GM18951 (cell line): ENCODE data around the gene THEMIS.

Experiments
- POLR2A ChIP-seq: IDR thresholded peaks from 4 replicates; pipeline ENCODE4 v1.6.1; 2011; ENCODE audit warnings: mild to moderate bottlenecking; ENCODE audit not compliant: insufficient read length, insufficient read depth; ENCODE audit errors: extremely low read depth
- in situ Hi-C: fragments of 300-500 bp; cut with MboI; formaldehyde crosslinking; loops from one replicate; pipeline ENCODE4 v1.12.0; 2022; ENCODE audit warnings: low sequenced_read_pairs, mixed read lengths, inconsistent platforms; ENCODE audit not compliant: unreplicated experiment

The THEMIS gene

DNA sequence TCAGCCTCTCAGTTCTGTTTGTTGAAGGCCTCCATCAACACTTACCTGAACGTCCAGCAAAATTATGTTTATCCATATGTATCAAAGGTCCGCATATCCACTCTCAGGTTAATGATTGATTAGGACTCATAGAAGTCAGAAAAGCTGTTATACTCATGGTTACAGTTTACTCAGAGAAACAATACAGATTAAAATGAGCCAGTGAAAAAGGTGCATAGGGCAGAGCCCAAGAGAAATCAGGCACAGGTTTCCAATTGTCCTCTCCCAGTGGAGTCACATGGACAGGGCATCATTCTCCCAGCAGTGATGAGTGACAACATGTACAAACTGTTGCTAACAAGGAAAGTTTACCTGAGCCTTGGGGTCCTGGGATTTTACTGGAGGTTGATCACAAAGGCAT lies 36.2 kb downstream of the THEMIS start:
- in situ Hi-C loops: loop anchor here (25.0 kb wide), 1 partner anchor 648 kb away; the partner anchor contains the start of gene PTPRK

DNA sequence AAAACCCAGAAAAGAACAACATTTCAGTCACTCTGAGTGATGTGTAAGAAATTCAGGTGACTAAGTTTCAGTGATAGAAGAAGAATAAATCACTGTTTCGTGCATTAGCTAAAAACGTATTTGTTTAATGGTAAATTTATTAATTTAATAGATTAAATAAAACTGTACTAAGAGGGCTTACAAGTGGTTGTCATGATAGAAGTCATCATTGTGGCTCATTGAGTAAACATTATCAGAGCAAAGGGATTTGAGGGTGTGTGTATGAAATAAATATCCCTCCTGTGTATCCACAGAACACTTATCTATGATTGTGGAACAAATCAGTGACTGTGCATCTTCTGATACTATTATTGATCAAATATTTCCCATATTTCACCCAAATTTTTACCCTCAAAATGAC lies 40.1 kb downstream of the THEMIS start:
- in situ Hi-C loops: loop anchor here (25.0 kb wide), 1 partner anchor 652 kb away; the partner anchor contains the start of gene PTPRK
- no peak for TF ChIP-seq POLR2A

More for the DNA sequence above, 36.2 kb downstream of the THEMIS start:
- no peak for TF ChIP-seq POLR2A

DNA sequence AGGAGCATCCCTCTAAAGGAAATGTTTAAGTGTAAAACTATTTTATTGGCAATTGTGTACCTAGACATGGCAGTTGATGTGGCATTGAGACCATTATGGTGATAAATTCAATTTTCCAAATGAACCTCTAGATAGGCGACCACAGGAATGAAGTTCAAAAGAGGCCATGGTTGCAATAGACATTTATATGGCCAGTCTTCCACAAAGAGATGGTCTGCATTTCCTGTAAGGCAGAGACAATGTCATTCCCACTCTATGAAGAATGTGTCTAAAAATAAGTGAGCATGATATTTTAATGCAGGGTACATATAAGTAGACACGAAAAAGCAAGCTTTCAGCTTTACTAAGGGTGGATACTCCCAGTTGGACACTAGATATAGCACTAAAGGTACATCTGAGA lies 40.9 kb downstream of the THEMIS start:
- in situ Hi-C loops: loop anchor here (25.0 kb wide), 1 partner anchor 652 kb away; the partner anchor contains the start of gene PTPRK
- TF ChIP-seq POLR2A: no peak

DNA sequence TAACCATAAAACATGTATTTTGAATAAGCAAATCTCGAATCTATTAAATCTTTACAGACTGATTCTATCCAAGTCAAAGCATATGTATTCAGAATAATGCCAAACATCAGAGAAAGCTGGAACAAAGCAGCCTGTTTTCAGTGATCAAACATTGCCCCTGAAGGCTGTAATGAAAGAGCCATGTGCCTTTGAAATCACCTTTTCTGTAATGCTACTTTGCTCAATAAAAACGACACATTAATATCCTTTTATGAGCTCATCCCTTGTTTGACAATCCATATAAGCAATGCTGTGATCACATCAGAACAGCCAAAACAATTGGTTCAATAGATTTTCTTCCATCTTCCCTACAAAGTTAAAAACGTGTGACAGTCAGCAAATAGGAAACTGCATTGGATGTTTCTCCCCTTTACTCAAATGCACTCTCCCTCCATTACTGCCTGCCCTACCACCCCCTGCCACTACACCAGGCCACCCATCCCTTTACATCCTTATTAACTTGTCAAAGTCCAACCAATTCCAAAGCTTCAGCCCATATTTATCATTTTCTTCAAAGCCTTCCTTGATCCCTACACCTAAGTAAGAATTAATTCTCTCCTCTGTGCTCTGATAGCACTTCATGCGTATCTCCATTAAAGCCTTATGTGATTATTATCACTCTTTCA lies 42.0 kb downstream of the THEMIS start:
- in situ Hi-C loops: loop anchor here (25.0 kb wide), 1 partner anchor 653 kb away; the partner anchor contains the start of gene PTPRK
- no peak for TF ChIP-seq POLR2A

DNA sequence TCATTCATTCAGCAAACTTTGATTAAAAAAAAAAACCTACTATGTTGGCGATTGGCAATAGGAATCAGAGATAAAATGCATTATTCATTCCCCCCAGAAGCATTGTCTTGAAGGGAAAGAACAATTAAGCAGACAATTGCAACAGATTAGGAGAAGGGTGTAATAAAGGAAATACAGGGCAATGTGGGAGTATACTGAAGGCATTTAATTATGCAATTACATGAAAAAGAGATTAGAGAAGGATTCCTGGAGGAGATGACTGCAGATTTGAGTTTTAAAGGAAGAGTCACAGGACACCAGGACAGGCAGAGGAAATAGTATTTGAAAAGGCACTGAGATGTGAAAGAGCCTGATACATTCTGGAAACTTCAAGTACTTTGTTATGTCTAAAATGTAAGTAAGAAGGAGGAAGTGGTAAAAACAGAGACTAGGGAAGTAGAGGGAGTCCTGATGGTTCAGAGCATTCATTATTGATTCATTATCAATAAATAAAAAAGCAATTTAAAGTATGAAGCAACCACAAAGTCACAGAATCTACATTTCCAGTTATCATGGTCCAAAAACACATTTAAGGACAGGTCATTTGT lies 43.7 kb downstream of the THEMIS start:
- in situ Hi-C loops: loop anchor here (25.0 kb wide), 1 partner anchor 655 kb away; the partner anchor contains the start of gene PTPRK
- TF ChIP-seq POLR2A: no peak

DNA sequence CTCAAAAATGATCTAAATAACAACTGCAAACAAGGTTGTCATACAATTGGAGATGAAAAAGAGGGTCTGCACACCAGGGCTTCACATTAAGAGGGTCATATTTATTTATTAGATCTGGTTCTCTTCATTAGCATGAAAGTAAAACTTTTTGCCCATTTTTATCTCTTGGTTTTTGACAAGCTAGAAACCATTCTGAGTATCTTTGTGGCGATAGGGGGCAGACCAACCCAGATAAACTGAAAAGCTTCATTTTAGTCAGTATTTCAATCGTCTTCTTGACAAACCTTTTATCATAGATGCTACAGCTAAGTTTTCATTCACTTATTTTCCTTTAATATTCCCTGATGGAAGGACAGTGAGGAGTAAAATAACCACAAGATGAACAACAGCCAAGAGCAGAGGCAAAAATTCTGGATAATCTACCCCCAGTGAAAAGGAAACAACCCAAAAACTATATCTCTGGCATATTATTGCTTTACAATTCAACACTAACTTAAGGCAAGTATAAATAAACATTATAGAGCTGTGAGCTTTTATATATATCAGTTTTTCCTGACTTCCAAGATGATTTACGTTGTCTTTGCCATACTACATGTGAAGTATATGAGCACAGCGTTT lies 45.2 kb downstream of the THEMIS start:
- in situ Hi-C loops: loop anchor here (25.0 kb wide), 1 partner anchor 657 kb away; the partner anchor contains the start of gene PTPRK
- TF ChIP-seq POLR2A: no peak

DNA sequence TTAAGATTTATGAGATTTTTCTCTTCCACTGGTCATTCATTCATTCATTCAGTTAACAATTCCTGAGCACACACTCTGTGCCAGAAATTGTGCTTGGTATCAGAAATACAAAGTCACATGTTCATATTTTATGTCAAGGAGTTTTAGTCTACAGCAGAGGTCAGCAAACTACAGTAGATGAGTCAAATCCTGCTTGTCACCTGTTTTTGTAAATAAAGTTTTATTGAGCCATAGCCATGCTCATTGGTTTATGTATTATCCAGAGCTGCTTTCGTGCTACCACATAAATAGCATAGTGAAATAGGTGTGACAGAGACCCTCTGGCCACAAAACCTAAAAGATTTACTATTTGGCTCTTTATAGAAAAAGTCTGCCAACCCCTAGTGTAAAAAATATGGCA lies 46.8 kb downstream of the THEMIS start:
- in situ Hi-C loops: loop anchor here (25.0 kb wide), 1 partner anchor 658 kb away; the partner anchor contains the start of gene PTPRK
- no peak for TF ChIP-seq POLR2A

DNA sequence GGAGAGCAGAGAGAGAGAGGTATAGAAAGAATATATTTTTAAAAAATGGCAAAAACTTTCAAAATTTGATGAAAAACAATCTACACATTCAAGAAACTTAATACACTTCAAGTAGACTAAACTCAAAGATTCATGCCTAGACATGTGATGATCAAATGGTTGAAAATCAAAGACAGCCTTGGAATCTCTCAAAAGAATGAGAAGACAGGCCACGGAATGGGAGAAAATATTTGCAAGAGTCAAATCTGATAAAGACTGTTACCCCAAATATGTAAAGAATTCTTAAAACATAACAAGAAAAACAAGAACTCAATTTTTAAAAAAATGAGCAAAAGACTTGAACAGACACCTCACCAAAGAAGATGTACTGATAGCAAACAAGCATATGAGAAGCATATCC lies 49.7 kb downstream of the THEMIS start:
- in situ Hi-C loops: loop anchor here (25.0 kb wide), 1 partner anchor 661 kb away; the partner anchor contains the start of gene PTPRK
- no peak for TF ChIP-seq POLR2A

DNA sequence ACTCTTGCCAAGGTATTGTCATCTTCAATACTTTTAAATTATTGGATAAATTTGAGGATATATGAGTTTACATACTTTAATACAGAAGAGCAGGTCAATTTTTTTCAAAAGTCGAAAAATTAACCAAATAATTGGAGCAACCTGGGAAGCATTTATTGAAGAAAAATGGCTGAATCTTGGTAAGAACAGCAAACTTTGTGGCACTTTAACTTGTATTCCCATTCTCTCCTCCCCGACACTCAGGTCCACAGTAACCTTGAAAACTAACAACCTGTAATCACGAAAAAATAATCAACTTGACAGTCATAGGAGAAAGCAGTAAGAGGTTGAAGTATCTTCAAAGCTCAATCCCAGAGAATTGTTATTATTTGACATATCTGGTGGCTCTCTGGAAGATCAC lies 55.6 kb downstream of the THEMIS start:
- in situ Hi-C loops: no loop called here
- TF ChIP-seq POLR2A: no peak

DNA sequence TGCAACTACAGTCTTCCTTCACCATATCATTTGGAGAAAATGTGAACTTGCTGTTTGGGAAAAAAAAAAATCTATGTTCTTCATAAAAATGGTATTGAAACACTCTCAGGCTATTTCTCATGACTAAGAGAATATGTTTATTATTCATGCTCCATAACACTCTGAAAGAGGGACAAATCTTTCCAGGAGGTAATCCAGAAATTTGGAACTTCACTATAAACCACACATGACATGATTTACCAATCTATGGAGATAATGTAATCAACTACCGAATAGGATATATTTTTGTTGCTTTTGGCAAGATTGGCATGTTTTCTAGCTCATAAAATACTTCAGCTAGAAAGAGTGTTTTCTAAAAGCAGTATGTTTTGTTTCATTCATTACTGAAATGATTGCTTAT lies 56.3 kb downstream of the THEMIS start:
- no peak for TF ChIP-seq POLR2A
- in situ Hi-C loops: no loop called here

DNA sequence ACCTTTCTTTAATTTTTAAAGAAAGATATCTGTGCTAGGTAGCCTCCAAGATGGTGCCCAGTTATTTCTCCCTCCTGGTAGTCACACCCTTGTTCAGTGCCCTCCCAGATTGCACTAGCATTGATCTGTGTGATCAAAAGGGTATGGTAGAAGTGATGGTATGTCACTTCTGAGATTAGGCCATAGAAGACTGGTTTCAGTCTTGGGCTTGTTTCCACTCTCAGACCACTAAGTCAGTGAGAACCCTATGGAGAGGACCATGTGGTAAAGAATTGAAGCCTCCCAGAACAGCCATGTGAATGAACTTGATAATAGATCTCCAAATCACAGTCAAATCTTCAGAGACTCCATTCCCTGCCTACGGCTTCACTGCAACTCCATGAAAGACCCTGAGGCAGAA lies 57.3 kb downstream of the THEMIS start:
- in situ Hi-C loops: no loop called here
- TF ChIP-seq POLR2A: no peak

DNA sequence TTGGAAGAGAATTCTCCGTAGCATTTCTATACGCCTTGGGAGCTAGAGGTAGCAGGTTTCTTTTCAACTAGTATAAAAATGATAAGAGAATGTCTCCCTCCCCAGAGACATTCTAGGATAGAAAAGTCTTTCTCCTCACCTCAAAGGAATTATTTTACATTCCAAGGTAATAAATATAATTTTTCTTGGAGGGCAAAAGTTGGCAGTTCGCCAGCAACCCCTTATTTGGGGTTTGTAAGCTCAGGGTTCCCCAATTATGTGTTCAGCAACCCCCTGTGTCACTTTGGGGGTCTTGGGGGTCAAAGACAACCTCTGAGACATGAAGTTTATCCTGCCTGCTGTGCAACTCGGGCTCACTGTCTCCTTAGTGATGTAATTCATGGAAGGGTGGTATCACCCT lies 58.3 kb downstream of the THEMIS start:
- in situ Hi-C loops: no loop called here
- TF ChIP-seq POLR2A: no peak

DNA sequence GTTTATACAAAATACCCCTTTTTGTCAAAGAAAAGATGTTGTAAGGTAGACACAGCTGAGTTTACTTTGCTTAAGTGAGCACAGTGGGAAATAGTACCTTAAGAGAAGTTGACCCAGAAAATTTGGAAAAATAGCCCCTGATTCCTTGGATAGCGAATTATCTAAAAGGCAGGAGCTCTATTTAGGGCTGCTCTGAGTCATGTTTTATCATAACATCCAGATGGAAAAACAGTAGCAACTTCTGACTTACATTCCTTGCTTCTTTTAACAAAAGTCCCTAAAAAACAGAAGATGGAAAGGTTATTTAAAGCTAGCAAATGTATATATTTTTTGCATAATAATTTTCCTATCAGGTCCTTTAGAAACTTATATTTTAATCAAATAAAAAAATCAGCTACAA lies 59.0 kb downstream of the THEMIS start:
- no peak for TF ChIP-seq POLR2A
- in situ Hi-C loops: no loop called here

DNA sequence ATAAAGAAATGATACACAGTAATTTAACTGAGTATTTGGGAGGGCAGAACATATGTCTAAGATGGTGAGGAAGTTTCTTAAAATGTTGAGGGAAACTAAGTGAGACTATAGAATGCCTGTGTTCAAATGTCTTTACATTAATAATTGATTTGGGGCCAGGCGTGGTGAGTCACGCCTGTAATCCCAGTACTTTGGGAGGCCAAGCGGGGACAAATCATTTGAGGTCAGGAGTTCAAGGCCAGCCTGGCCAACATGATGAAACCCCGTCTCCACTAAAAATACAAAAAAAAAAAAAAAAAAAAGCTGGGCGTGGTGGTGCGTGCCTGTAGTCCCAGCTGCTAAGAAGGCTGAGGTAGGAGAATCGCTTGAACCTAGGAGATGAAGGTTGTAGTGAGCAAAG lies 66.7 kb downstream of the THEMIS start:
- in situ Hi-C loops: no loop called here
- TF ChIP-seq POLR2A: no peak

DNA sequence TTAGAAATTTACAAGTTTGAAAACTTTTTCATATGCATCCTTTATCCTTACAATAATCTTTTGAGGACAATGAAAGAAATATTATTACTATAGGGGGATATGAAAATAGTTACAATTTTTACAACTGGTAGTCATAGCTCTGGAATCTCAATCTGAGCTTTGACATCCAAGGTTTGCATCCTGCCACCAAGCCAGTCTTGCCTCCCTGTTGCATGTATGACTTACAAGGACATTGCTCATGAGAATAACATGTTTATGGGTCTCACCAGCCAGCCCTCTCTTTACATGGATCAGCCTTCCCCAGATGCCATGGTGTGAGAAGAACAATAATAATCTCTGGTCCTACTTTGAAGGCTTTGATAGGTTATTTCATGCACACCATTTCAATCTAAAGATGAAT lies 67.5 kb downstream of the THEMIS start:
- no peak for TF ChIP-seq POLR2A
- in situ Hi-C loops: no loop called here
